Fibroblast of pulmonary artery (primary cell): ENCODE measurements around the gene ABCB9.
A peak's percentile ranks its signal among the peaks of the same experiment; 100 is the strongest.

Experiments used
- DNase-seq: peaks from one replicate; pipeline ENCODE4 v3.0.0-alpha.2; 2010; ENCODE audit warnings: low read depth
- H3K4me3 ChIP-seq: replicated peaks from 2 replicates; pipeline ENCODE4 v1.5.1; 2011; ENCODE audit warnings: low read depth, mild to moderate bottlenecking, control low read depth, low read length, moderate library complexity
- CTCF ChIP-seq: IDR thresholded peaks from 2 replicates; pipeline ENCODE4 v1.5.1; 2011; ENCODE audit warnings: mild to moderate bottlenecking, control low read depth, low read length, inconsistent platforms; ENCODE audit errors: missing control alignments

Gene ABCB9

GRCh38 chr12:122951979-122952892 lies 14.0 kb downstream of the ABCB9 start:
- TF ChIP-seq CTCF, result peak; percentile 96
- DNase-seq, result peak; percentile 79
- no peak overlapping the region for H3K4me3 ChIP-seq

GRCh38 chr12:122951406-122951805 lies 14.9 kb downstream of the ABCB9 start:
- no peak for TF ChIP-seq CTCF
- no peak overlapping the region for H3K4me3 ChIP-seq
- DNase-seq, result peak; percentile 21

GRCh38 chr12:122949816-122950675 lies 16.2 kb downstream of the ABCB9 start:
- no peak for DNase-seq
- H3K4me3 ChIP-seq, result no peak overlapping the region
- no peak for TF ChIP-seq CTCF

- no peak overlapping the region for H3K4me3 ChIP-seq
- TF ChIP-seq CTCF, result no peak
- DNase-seq, result no peak
Observed at GRCh38 chr12:122949405-122949804, 16.9 kb downstream of the ABCB9 start.

- TF ChIP-seq CTCF, result no peak
- DNase-seq, result no peak
- no peak overlapping the region for H3K4me3 ChIP-seq
Observed at GRCh38 chr12:122948605-122949004, 17.7 kb downstream of the ABCB9 start.

GRCh38 chr12:122947352-122947792 lies 18.9 kb downstream of the ABCB9 start:
- no peak for DNase-seq
- H3K4me3 ChIP-seq, result no peak overlapping the region
- no peak for TF ChIP-seq CTCF
